Measurements from ENCODE around the gene PSTPIP1. TPM values are rescaled to one million over a fixed set of nuclear protein-coding genes. Genes with fewer than 3 reads are reported as not detected.
A peak's percentile ranks its signal among the peaks of the same experiment; 100 is the strongest.

Gene PSTPIP1
- total RNA-seq, 1 experiment from 2014 or later: 0.21 TPM

DNA sequence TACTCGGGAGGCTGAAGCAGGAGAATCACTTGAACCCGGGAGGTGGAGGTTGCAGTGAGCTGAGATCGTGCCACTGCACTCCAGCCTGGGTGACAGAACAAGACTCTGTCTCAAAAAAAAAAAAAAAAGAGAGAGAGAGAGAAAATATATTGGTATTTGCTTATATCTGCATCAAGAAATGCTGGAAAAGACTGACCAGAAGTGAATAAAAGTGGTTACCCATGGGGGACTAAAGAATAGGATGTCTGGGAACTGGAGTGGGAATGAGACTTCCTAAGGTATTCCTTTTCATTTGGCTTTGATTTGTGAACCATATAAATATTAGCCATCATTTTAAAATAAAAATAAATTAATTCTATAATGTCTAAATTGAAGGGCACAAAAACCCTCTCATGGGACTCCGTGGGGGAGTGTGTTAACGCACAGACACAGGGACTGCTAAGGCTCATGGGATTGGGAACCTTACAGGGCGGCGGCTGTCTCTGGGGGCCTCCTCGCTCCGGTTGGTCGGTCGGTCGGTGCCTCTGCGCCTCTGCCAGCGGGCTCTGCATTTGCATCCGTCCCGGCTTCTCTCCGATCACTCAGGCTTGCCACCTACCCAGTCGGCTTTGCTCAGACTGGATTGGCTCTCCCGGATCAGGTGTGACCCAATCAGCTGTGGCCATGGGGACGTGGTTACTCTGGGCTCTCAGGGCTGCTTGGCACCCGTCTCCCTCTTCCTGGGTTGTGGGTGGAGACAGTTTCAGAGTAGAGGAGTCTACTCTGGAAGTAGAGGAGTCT lies 88.6 kb downstream of the PSTPIP1 start:
- peak; percentile 93 for DNase-seq
- peak overlapping the region; percentile 8; the same call in 1 of the 2 replicates for H3K4me3 ChIP-seq (ENCODE audit: insufficient read depth, low read depth, low read length)
- peaks cover 2% of the 10 kb centered on the region; the same call in 1 of the 2 replicates for H3K27me3 ChIP-seq (ENCODE audit: control insufficient read depth, insufficient read depth, low read length)
- no peaks in the 10 kb centered on the region for H3K36me3 ChIP-seq (replicated peaks; ENCODE audit: control insufficient read depth, insufficient read depth, low read length)

DNA sequence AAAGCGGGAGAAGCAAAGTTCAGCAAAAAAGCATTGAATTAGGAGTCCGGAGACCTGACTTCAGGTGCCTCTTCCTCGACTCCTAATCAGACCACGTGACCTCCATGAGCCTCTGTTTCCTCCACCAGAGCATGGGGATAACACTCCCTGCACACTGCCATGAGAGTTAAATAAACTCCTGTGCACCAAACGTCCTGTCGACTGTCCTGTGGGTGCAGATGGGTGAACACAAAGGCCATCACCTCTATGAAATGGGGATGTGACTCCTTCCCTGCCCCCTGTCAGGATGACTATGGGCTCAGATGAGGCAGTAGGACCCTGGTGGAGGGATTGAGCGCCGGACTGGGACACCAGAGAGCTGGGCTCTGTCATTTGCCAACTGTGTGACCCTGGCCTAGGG lies 89.5 kb downstream of the PSTPIP1 start:
- no peaks in the 10 kb centered on the region for H3K36me3 ChIP-seq (replicated peaks; ENCODE audit: control insufficient read depth, insufficient read depth, low read length)
- H3K4me3 ChIP-seq (ENCODE audit: insufficient read depth, low read depth, low read length): no peak overlapping the region
- H3K27me3 ChIP-seq (ENCODE audit: control insufficient read depth, insufficient read depth, low read length): peaks cover 2% of the 10 kb centered on the region; the same call in 1 of the 2 replicates
- DNase-seq: no peak

GRCh38 chr15:77085297-77085696 lies 90.4 kb downstream of the PSTPIP1 start:
- Histone ChIP-seq H3K4me3 (ENCODE audit: insufficient read depth, low read depth, low read length) (no peak overlapping the region), H3K27me3 (ENCODE audit: control insufficient read depth, insufficient read depth, low read length) (peaks cover 2% of the 10 kb centered on the region; the same call in 1 of the 2 replicates), H3K36me3 (replicated peaks; ENCODE audit: control insufficient read depth, insufficient read depth, low read length) (no peaks in the 10 kb centered on the region)
- no peak for DNase-seq

Other genes with a start within 250 kb of the PSTPIP1 start
- 8.0 and 8.3 TPM in 2 replicates for gene SCAPER, start 89.8 kb upstream of the PSTPIP1 start, total RNA-seq (2014; rRNA removed; shearing (Covaris generic))
- 130 and 158 TPM in 2 replicates for gene RCN2, start 63.4 kb upstream of the PSTPIP1 start, total RNA-seq (2014; rRNA removed; shearing (Covaris generic))
- gene TSPAN3, start 76.0 kb downstream of the PSTPIP1 start, total RNA-seq (2014; rRNA removed; shearing (Covaris generic)): 153 and 157 TPM in 2 replicates

Data from H7 (cell line).